HepG2 (cell line): Measurements from ENCODE around the gene ZNF792. TPM values are rescaled to one million over a fixed set of nuclear protein-coding genes. Genes with fewer than 3 reads are reported as not detected.

Source experiments
- ARHGAP35 ChIP-seq: sonication (generic); formaldehyde crosslinking; IDR thresholded peaks from 2 replicates; pipeline ENCODE4 v1.9.0; 2022; ENCODE audit warnings: mild to moderate bottlenecking, inconsistent platforms, moderate library complexity, missing genetic modification reagents, borderline replicate concordance
- CREM ChIP-seq, 2 experiments: sonication (generic) in 1 of 2; formaldehyde crosslinking in 1 of 2; IDR thresholded peaks; 2 replicates each; pipeline versions ENCODE4 v1.4.0 to v1.6.1; 2016 to 2020; ENCODE audit warnings: antibody characterized with exemption in 1 of 2, mild to moderate bottlenecking in 1 of 2, missing genetic modification reagents in 1 of 2
- DDIT3 ChIP-seq: sonication (generic); formaldehyde crosslinking; IDR thresholded peaks from 2 replicates; pipeline ENCODE4 v1.4.0; 2020; ENCODE audit warnings: mild to moderate bottlenecking, missing genetic modification reagents
- ELF1 ChIP-seq: sonication (generic); formaldehyde crosslinking; IDR thresholded peaks from 2 replicates; pipeline ENCODE4 v1.4.0; 2020; ENCODE audit warnings: missing genetic modification reagents
- KAT7 ChIP-seq: IDR thresholded peaks from 2 replicates; pipeline ENCODE4 v1.6.1; 2018; ENCODE audit warnings: borderline replicate concordance, missing compliant biosample characterization
- KDM5A ChIP-seq: fragments of 200-600 bp; sonication (generic); IDR thresholded peaks from 2 replicates; pipeline ENCODE4 v1.7.0; 2018; ENCODE audit warnings: antibody characterized with exemption, mild to moderate bottlenecking, low read length, borderline replicate concordance
- MIXL1 ChIP-seq: IDR thresholded peaks from 2 replicates; pipeline ENCODE4 v1.6.1; 2016
- MTERF4 ChIP-seq: sonication (generic); formaldehyde crosslinking; IDR thresholded peaks from 2 replicates; pipeline ENCODE4 v1.8.0; 2023; ENCODE audit warnings: mild to moderate bottlenecking, missing genetic modification reagents
- NFATC3 ChIP-seq: sonication (generic); formaldehyde crosslinking; IDR thresholded peaks from 2 replicates; pipeline ENCODE4 v1.5.1; 2020; ENCODE audit warnings: mild to moderate bottlenecking, missing genetic modification reagents
- PRMT3 ChIP-seq: sonication (generic); formaldehyde crosslinking; IDR thresholded peaks from 2 replicates; pipeline ENCODE4 v1.8.1; 2022; ENCODE audit warnings: low read depth, mild to moderate bottlenecking, moderate library complexity, missing genetic modification reagents, borderline replicate concordance
- RBM39 ChIP-seq: fragments of 200-400 bp; formaldehyde crosslinking; IDR thresholded peaks from one replicate; pipeline ENCODE4 v1.6.1; 2018; ENCODE audit warnings: antibody characterized with exemption, mild to moderate bottlenecking, low read depth, low read length; ENCODE audit not compliant: poor library complexity, severe bottlenecking
- REPIN1 ChIP-seq: sonication (generic); formaldehyde crosslinking; IDR thresholded peaks from 2 replicates; pipeline ENCODE4 v1.8.0; 2022; ENCODE audit warnings: missing genetic modification reagents, low read depth, mild to moderate bottlenecking, borderline replicate concordance
- U2AF1 ChIP-seq: fragments of 200-400 bp; formaldehyde crosslinking; optimal IDR thresholded peaks from 2 replicates; pipeline ENCODE3; 2017; ENCODE audit warnings: mild to moderate bottlenecking, low read depth, low read length
- ZBTB3 ChIP-seq: sonication (generic); formaldehyde crosslinking; IDR thresholded peaks from 2 replicates; pipeline ENCODE4 v1.4.0; 2020; ENCODE audit warnings: low read depth, mild to moderate bottlenecking, moderate library complexity, missing genetic modification reagents, borderline replicate concordance
- ZNF251 ChIP-seq: sonication (generic); formaldehyde crosslinking; IDR thresholded peaks from 2 replicates; pipeline ENCODE4 v1.9.0; 2021; ENCODE audit warnings: mild to moderate bottlenecking, missing genetic modification reagents
- ZNF318 ChIP-seq: sonication (generic); formaldehyde crosslinking; IDR thresholded peaks from 2 replicates; pipeline ENCODE4 v1.4.0; 2020; ENCODE audit warnings: mild to moderate bottlenecking, missing genetic modification reagents
- ZNF383 ChIP-seq: sonication (generic); formaldehyde crosslinking; IDR thresholded peaks from 2 replicates; pipeline ENCODE4 v1.4.0; 2020; ENCODE audit warnings: missing genetic modification reagents, mild to moderate bottlenecking, borderline replicate concordance
- ZNF557 ChIP-seq: sonication (generic); formaldehyde crosslinking; IDR thresholded peaks from 2 replicates; pipeline ENCODE4 v1.4.0; 2020; ENCODE audit warnings: missing genetic modification reagents
- ZNF678 ChIP-seq: sonication (generic); formaldehyde crosslinking; IDR thresholded peaks from 2 replicates; pipeline ENCODE4 v1.4.0; 2020; ENCODE audit warnings: mild to moderate bottlenecking, missing genetic modification reagents
- ZNF878 ChIP-seq: sonication (generic); formaldehyde crosslinking; IDR thresholded peaks from 2 replicates; pipeline ENCODE4 v1.8.1; 2023; ENCODE audit warnings: mild to moderate bottlenecking, missing genetic modification reagents, moderate library complexity
- polyA plus RNA-seq, 8 experiments: library from polyadenylated mRNA; depleted of rRNA in 3 of 8; stranded (reverse) in 7 of 8; unstranded in 1 of 8; fragments of >200 nt; fragmentation: Illumina TruSeq in 4 of 8; extraction: Trizol in 4 of 8; gene quantifications; 2 replicates each; pipeline versions ENCODE4 v1.2.1 to v1.2.3, GENCODE V29; 2011 to 2016; ENCODE audit warnings: low read depth in 4 of 8, missing spikeins in 1 of 8, mixed read lengths in 1 of 8; ENCODE audit not compliant: insufficient read depth in 1 of 8
- total RNA-seq, 5 experiments: library from RNA; depleted of rRNA; stranded (reverse); fragments of >200 nt; fragmentation: Illumina TruSeq; extraction: Trizol; gene quantifications; 2 replicates each; pipeline ENCODE4 v1.2.3, GENCODE V29; 2016; ENCODE audit warnings: low read depth in 1 of 5

ZNF792 gene
- total and polyA plus RNA-seq, 2 of the 13 experiments (the other 11 are each of a cell fraction or from before 2014, with no cell fraction given) = 5.5 to 11.5 TPM

GRCh38 chr19:34999498-35000337 is 35.7 kb upstream of the ZNF792 start, which contains the start of gene GRAMD1A (continued):
- no peak for TF ChIP-seq ZNF318 (CRISPR knock-in tag)
- TF ChIP-seq KDM5A = no peak
- no peak for TF ChIP-seq REPIN1
- TF ChIP-seq U2AF1 = no peak
- peak; percentile 37; the same call in 1 of the 2 replicates for TF ChIP-seq ARHGAP35 (CRISPR knock-in tag)
- TF ChIP-seq ELF1 (CRISPR knock-in tag) = no peak
- TF ChIP-seq MIXL1 (CRISPR knock-in tag) = no peak
- TF ChIP-seq PRMT3 = no peak
- no peak for TF ChIP-seq KAT7
- 0 out of 2 replicates have a peak, but pooled peaks have one; percentile 56 for TF ChIP-seq ZNF557
- TF ChIP-seq NFATC3 (CRISPR knock-in tag) = no peak
- TF ChIP-seq DDIT3 (CRISPR knock-in tag) = no peak
- no peak for TF ChIP-seq ZNF251
- no peak for TF ChIP-seq ZNF678 (CRISPR knock-in tag)
- peak; percentile 60; the same call in 1 of the 2 replicates for TF ChIP-seq MTERF4
- no peak for TF ChIP-seq ZNF383 (CRISPR knock-in tag)
- peak; percentile 61; the same call in 1 of the 2 replicates for TF ChIP-seq CREM (IDR thresholded peaks at IDR 0.05)
- TF ChIP-seq CREM (CRISPR knock-in tag; IDR thresholded peaks at IDR 0.05) = no peak
- no peak for TF ChIP-seq RBM39
- peak; percentile 48; the same call in 1 of the 2 replicates for TF ChIP-seq ZNF878 (CRISPR knock-in tag)
- TF ChIP-seq ZBTB3 (CRISPR knock-in tag) = no peak
